GM21526 (cell line): ENCODE measurements around the gene AQR.
"Not testable (repeated sequence)": the region's sequence is repeated elsewhere in the genome, so short reads cannot be mapped to it uniquely, and the experiment has no call there.

Experiments used
- ATAC-seq: cut with Tn5 transposase; IDR thresholded peaks from one replicate; pipeline ENCODE4 v1.9.1; 2021; ENCODE audit warnings: moderate library complexity; ENCODE audit not compliant: unreplicated experiment, low FRiP score

The AQR gene

DNA sequence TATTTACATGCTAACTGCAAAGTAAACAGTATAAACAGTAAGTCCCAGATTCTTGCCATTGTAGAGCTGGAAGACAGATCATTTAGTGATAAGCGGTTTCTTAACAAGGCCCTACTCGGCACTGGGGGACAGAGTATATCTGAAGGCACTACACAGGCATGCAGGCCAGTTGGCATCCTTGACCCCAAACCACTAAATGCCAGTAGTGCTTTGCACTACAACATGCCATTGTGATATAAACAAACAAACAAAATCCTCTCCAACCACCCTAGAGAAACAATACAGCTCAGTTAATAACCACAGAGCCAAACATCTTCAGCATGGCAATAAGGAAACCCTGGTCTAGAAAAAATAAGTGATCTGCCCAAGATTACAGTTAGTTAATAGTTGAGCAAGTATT is 5.3 kb downstream of the AQR start:
- ATAC-seq, result no peak

DNA sequence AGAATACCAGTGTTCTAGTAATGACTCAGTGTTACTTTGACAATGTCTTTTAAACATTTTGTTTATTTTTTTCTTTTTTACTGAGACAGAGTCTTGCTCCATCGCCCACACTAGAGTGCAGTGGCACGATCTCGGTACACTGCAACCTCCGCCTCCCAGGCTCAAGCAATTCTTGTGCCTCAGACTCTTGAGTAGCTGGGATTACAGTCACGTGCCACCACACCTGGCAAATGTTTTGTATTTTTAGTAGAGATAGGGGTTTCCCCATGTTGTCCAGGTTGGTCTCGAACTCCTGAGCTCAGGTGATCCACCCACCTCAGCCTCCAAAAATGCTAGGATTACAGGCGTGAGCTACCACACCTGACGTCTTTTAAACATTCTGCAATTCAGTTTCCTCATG is 15.7 kb downstream of the AQR start:
- ATAC-seq, result no peak

DNA sequence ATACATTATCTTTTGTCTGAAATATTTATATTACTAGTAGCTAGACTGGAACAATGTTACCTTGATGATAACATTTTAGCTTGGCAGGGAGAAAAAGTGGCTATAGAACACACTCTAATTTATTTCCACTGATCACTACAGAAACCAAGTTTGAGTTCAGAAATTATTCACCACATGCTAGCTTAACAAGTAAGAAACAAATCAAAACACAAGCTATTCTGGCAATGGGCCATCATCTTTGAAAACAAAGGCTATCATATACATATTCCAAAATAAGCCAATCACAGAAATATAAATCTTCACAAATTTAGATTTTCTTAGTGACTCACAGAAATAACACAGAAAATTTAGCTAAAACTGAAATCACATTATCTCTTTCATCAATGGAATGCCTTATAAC is 17.1 kb downstream of the AQR start:
- no peak for ATAC-seq

DNA sequence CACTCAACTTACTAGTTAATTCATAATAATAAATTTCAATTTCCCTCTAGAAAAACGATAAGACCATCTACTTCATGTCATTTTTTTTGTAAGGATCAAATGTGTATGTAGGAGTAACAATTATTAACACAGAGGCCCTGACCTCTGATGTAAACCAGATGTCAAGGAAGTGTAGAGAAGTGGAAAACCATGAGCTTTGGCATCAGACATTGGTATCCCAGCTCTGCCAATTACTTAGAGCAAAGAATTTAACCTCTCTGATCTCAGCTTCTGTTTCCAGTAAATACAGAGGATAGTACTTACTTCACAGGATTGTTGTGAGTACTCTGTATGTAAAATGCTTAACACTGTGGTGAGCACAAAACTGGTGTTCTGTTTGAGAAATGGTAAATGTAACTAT is 17.5 kb downstream of the AQR start:
- ATAC-seq, result no peak

DNA sequence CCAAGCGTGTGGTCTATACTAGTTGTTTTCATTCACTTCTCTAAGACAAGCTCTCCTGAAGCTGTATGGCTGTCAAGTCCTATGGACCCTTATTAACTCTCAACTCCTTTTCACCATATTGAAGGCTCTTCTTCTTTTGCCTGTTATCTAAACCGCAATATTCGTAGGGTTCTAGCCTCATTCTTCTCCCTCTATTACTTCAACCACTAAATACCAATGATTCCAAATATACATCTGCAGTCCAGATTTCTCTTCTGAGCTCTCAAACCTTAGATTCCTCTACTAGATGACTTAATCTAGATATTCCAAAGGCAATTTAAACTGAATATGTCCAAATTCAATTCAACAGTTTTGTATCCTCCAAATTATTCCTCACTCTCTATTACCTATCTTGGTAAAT is 24.6 kb downstream of the AQR start:
- no peak for ATAC-seq

DNA sequence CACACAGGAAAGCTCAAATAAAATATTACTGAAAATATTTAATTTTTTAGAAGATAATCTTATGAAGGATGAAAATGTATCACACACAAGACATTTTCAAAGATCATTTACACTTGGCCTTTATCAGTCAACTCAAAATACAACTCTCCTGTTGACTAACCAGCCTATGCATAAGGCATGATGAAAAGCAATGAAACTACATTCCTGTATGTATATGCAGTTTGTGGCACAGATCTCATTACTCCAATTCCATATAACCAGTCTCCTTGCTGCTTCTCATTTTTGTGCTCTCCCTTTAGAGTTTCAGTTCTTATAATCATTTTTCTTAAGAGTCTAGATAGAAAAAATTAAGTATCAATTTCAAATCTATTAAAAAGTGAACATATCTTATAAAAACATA is 25.8 kb downstream of the AQR start:
- ATAC-seq, result no peak

DNA sequence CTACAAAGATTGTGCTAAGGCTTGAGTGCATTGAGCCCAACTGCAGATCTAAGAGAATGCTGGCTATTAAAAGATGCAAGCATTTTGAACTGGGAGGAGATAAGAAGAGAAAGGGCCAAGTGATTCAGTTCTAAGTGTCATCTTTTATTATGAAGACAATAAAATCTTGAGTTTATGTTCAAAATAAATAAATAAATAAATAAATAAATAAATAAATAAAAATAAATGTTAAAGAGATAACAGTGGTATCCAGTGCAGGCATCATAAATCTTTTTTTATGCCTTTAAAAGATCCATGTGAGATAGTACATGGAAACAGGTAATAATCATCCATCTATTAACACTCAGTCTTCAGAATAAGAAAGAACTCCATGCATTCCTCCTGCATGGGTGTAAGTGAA is 26.3 kb downstream of the AQR start:
- not testable (repeated sequence) for ATAC-seq

DNA sequence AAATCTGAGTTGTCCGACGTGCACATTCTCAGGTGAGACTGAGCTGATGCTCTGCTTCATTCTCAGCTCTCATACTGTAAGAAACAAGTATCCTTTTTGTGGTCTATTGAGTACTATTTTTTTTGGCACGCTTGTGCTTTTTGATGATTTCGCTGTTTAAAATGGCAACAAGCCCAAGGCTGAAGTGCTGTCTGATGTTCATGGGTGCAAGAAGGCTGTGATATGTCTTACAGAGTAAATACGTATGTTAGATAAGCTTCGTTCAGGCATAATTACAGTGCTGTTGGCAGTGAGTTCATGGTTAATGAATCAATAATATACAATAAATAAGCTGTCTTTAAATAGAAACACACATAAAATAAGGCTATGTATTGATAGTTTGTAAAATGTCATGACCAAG is 27.2 kb downstream of the AQR start:
- no peak for ATAC-seq

DNA sequence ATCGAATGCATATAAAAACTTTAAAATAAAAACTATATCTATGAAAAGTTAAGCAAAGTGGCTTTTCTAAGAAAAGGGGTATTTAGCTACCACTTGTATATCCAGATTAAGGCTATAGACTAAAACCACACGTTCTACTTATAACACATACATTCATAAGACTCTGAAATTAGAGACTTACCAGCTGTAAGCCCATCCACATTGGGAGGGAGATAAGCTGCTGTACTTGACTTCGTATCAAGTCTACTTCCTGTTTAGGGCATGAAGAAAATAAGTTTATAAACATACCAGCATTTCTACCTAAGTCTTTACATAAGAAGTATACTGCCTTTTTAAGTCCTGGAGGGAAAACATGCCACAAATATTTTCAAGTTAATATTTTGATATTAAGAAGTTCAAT is 27.7 kb downstream of the AQR start:
- no peak for ATAC-seq

DNA sequence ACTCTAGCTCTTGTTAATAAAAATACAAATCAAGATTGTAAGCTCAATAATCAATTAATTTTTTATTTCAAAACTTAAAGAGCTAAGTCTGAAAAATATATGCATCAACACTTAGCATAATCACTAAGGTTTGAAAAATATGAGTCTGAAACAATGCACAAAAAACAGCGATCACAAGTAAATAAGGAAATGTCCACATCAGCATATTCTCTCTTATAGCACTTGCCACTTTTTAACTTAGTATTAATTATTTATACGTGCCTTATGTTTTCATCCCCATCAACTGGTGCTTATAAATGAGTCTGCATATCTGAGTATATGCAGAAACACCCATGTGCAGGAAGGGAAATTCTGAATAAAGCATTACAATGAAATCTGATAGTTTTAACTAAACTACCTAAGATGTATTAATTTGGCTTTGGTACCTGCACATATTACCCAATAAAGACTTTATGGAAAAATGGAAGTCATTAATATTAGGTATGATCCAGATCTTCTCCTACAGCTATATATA is 28.3 kb downstream of the AQR start:
- ATAC-seq, result no peak

DNA sequence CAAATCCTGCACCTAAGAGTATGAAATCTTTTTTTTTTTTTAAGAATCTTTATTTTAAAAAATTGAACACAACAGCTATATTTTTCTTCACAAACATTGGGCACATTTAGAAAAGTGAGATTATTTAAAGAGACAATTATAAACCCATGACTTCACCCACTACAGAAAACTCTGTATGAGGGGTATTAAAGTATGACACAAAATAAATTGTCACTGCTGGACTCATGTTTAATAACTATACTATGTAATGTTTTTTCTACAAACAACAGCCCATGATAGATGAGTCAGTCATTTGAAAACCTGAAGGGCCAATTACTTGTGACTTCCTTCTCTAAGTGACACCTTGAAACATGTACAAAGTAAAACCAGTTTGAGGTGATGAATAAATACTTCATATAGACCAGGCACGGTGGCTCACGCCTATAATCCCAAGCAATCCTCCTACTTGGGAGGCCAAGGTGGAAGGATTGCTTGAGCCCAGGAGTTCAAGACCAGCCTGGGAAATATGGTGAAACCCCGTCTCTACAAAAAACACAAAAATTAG is 36.0 kb downstream of the AQR start:
- ATAC-seq, result no peak

DNA sequence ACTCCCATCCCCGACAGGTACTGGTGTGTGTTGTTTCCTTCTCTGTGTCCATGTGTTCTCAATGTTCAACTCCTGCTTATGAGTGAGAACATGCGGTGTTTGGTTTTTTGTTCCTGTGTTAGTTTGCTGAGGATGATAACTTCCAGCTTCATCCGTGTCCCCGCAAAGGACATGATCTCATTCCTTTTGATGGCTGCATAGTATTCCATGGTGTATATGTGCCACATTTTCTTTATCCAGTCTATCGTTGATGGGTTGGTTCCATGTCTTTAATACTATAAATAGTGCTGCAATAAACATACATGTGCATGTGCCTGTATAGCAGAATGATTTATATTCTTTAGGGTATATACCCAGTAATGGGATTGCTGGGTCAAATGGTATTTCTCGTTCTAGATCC is 41.2 kb downstream of the AQR start:
- ATAC-seq, result not testable (repeated sequence)

DNA sequence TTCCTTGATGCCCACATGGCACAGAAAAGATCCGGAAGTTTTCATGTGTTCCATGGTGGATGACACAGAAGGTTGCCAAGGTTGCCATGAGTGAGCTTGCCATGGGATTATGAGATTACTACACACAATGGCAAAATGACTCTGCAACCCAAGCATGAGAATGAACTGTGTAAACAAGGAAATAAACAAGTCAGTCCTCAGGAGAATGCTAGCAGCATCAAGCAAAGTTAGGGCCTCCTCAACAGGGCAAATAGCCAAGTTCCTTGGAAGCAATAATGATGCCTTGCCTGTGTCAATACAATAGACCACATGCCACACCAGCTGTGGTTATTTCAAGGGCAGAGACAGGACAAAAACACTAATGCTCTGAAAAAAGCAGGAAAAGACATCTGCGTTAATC is 41.8 kb downstream of the AQR start:
- no peak for ATAC-seq

DNA sequence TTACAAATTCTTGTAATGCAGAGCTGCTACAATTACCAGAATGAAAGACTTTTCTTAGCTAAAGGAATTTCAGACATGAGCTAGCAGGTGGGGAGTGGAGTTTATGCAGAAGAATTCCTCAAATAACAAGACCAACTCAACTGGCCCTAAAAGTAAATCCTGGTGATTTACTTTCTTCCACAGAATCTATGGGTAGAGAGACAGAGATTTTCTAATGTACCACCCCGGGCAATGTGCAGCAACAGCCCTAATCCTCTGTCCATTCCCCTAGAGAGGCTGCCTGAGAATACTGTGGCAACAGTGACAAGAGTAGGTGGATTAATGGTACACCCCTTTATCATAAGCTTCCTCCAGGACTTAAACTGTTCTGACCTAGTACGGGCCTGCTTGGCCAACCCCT is 55.2 kb downstream of the AQR start:
- no peak for ATAC-seq

DNA sequence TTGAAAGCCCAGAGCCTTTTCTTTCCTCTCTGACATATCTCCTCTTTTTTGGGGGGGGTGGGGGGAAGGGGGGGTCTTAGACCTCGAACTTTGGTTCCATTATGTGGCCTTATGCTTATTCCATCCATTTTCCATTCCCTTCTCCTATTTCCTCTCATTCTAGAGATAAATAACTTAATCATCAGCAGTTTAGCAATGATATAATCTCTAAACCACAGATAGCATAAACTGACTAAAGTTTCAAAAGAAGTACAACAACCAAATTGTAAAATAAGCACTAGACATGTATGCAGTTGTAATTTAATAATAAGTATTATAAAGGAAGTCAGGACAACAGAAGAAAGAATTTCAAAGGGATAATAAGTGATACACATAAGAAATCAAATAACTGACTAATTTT is 64.5 kb downstream of the AQR start:
- ATAC-seq, result no peak

DNA sequence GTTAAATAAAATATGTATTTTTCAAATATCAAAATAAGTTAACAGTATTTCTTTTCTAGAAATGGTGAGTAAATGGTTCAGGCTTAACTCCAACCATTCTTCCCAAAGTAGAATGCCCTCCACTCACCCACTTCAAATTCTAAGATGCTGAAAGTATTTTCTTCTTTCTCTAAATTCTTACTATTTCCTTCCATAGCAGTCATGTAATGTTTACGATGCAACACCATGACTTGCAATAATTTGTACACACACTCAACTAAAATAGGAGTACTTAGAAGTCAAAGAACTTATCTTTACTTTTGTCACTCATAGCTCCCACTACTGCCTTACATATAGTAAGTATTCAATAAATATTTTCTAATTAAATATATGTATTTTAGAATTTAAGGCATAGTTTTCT is 65.0 kb downstream of the AQR start:
- ATAC-seq, result no peak

DNA sequence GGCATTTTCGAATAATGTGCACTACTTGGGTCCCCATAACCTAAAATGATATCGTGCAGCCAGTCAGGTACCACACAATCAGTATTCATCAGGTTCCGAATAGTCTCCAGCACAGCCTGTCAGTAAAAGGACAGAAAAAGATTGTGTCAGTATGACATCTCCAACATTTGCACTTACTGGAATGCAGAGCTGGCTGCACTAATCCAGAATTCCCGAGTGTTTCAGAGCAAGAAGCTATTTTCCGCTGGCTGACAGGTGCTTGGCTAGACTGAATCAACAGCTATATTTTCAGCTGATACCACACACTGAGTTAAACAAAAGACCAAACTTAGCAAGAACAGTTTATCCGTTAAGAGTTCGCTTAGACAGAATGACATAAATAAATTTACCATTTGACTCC is 68.8 kb downstream of the AQR start:
- ATAC-seq, result no peak

DNA sequence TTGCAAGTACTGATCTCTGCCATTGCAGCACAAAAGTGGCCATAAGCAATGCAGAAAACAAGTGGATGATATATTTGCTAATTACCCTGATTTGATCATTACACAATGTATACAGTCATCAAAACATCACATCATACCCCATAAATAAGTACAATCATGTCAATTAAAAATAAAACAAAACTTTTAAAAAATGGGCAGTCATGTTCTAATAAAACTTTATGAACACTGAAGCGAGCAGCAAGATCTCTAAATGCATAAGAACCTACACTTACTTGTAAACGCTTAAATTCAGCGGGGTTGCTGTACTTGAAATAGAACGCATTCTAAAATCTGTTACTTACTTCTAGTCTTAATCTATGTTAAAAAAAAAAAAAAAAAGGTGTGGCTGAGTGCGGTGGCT is 73.4 kb downstream of the AQR start:
- no peak for ATAC-seq

DNA sequence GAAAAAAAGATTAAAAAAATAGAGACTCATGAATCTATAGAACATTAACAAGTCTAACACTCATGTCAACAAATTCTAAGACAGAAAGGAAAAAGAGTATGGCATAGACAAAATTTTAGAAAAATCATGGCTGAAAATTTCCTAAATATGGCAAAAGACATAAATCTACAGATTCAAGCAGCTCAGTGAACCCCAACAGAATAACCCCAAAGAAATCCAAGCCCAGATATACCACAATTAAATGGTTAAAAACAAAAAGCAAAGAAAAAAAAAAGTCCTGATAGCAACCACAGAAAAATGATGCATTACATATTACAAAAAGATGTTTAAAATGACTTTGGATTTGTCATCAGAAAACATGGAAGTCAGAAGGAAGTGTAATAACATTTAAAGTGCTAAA is 75.6 kb downstream of the AQR start:
- no peak for ATAC-seq

DNA sequence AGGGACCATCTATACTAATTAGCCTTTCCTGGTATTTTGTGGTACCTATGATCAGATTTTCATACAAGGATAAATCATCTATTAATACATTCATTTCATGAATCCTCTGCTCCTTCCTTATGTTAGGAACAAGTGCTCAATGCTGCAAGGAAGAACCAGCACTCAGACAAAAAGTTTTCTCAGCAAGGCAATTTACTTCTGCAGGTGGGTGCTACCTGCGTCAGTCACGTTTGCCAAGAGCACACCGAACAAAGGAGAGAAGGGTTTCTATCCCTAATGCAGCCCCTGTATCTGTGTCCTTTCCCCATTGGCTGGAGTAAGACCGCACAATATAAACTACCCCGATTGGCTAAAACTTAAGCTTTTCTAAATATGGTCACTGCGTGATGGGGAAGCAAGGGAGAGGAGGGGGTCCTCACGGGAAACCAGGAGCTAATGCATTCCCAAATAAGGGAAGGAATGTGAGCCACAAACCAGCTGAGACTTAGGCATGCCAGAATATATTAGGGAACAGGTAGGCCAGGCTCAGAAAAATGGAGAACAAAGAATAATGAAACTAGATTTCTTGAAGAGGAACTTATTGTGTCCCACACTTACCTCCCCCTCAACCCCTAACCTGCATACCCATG is 76.5 kb downstream of the AQR start:
- no peak for ATAC-seq

DNA sequence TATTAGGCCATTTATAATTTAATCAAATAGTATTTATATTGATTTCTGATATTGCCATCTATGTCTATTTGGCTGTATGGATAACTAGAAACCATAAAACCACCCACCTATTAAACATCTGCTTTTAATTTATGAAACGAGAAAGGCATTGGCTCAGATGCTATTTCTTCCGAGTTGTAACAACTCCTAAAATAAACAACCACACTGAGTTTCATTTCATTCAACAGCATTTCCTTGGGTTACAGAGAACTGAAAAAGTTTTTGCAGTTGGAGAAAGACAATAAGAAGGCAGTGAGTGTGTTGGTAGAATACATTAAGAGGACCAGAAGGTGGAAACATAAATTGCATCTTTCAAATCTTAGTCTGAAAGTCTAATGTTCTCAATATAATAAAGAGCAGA is 79.1 kb downstream of the AQR start:
- ATAC-seq, result no peak

DNA sequence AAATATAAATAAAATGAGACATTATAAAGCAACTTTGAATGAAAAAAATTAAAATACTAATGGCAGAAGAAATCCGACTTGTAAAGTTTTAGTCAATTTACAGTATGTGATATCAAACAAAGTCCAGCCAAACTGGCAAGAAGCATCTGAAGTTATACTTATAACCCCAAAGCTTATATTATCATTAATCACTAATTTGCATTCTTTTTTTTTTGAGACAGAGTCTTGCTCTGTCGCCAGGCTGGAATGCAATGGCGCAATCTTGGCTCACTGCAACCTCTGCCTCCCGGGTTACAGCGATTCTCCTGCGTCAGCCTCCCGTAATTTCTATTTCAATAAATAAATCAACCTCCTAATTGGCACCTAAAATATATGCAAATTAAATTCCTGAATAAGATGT is 80.1 kb downstream of the AQR start:
- no peak for ATAC-seq

DNA sequence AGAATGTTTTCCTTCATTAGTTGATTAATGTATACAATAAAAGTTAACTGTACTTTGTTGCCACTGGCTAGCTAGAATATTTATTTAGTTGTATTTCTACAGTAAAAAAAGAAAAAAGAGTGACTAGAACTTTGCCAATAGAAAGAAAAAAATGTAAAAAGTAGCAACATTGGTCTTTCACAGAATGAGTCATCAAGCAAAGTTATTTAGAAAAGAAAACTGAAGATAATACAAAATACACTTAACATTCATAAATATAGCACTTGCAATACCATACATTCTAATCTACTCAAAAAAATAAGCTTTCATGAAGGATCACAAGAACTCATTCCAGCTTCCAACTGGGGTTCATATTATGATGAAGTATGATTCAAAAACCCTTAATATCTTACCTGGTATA is 83.4 kb downstream of the AQR start:
- ATAC-seq, result no peak
